Endothelial cell of umbilical vein (primary cell): ENCODE data around the gene AUTS2. TPM values are rescaled to one million over a fixed set of nuclear protein-coding genes. Genes with fewer than 3 reads are reported as not detected.

Experiments used
- BruUV-seq: library from RNA; stranded (reverse); fragments of 400-500 nt; replicated peaks from 2 replicates; lab custom pipeline; 2021; lab: Mats Ljungman, UMichigan
- CTCF ChIA-PET: fragments of 300-600, 350-600 bp; sonication (Branson Sonifier 250); formaldehyde crosslinking; loops from one replicate; lab custom pipeline; 2021; ENCODE audit warnings: antibody characterized with exemption, inconsistent platforms; lab: Charles Lee
- POLR2A ChIA-PET: fragments of 300-600, 350-600 bp; sonication (Branson Sonifier 250); formaldehyde crosslinking; loops from one replicate; lab custom pipeline; 2021; ENCODE audit warnings: antibody characterized with exemption, inconsistent platforms; lab: Charles Lee
- DNase-seq: peaks from one replicate; pipeline ENCODE4 v3.0.0-alpha.2; 2011; ENCODE audit warnings: low read depth, low spot score
- FAIRE-seq: peaks from 2 replicates; lab custom pipeline; 2011; peaks lifted over from hg19 to GRCh38; lab: Jason Lieb, UNC
- H2AFZ ChIP-seq: 2 replicates; pipeline ENCODE4 v1.6.0; 2012; ENCODE audit warnings: low read depth, low read length, control low read depth, inconsistent platforms
- H3K27ac ChIP-seq: 2 replicates; pipeline ENCODE4 v1.5.1; 2011; ENCODE audit warnings: low read depth, mild to moderate bottlenecking, control low read depth, low read length, moderate library complexity; ENCODE audit not compliant: insufficient read depth
- H3K27me3 ChIP-seq, 2 experiments: 2 replicates each; pipeline versions ENCODE4 v1.6.0 to v1.6.1; 2011; ENCODE audit warnings: low read length in 2 of 2, mixed read lengths in 1 of 2; ENCODE audit not compliant: control insufficient read depth in 2 of 2, insufficient read depth in 2 of 2
- H3K36me3 ChIP-seq, 2 experiments: 2 replicates in 1 of 2; 3 replicates in 1 of 2; pipeline ENCODE4 v1.5.1; 2011; ENCODE audit warnings: low read length in 2 of 2, mild to moderate bottlenecking in 1 of 2, moderate library complexity in 1 of 2; ENCODE audit not compliant: control insufficient read depth in 2 of 2, insufficient read depth in 2 of 2; ENCODE audit errors: extremely low read depth in 1 of 2
- H3K4me1 ChIP-seq: 3 replicates; pipeline ENCODE4 v1.5.1; 2011; ENCODE audit warnings: mild to moderate bottlenecking, low read length; ENCODE audit not compliant: control insufficient read depth, insufficient read depth; ENCODE audit errors: extremely low read depth
- H3K4me2 ChIP-seq: 2 replicates; pipeline ENCODE4 v1.6.1; 2011; ENCODE audit warnings: low read length, control low read depth, mixed read lengths; ENCODE audit not compliant: insufficient read depth
- H3K4me3 ChIP-seq, 3 experiments: fragments of 200-600 bp in 1 of 3; sonication (generic), shearing (Covaris generic) in 1 of 3; replicated peaks in 1 of 3; 2 replicates each; pipeline ENCODE4 v1.5.1; 2011 to 2016; ENCODE audit warnings: control low read depth in 3 of 3, low read length in 3 of 3, mild to moderate bottlenecking in 2 of 3, inconsistent platforms in 1 of 3, low read depth in 1 of 3, moderate library complexity in 1 of 3; ENCODE audit not compliant: insufficient read depth in 1 of 3
- H3K79me2 ChIP-seq: 2 replicates; pipeline ENCODE4 v1.6.0; 2012; ENCODE audit warnings: low read length, inconsistent platforms; ENCODE audit not compliant: control insufficient read depth, insufficient read depth
- H3K9ac ChIP-seq: replicated peaks from 2 replicates; pipeline ENCODE3; 2011; ENCODE audit warnings: low read length, control low read depth; ENCODE audit not compliant: insufficient read depth; ENCODE audit errors: extremely low read depth
- H3K9me1 ChIP-seq: replicated peaks from 3 replicates; pipeline ENCODE4 v1.6.0; 2011; ENCODE audit warnings: mild to moderate bottlenecking, low read length; ENCODE audit not compliant: control insufficient read depth, insufficient read depth; ENCODE audit errors: extremely low read depth
- H3K9me3 ChIP-seq: replicated peaks from 2 replicates; pipeline ENCODE4 v1.5.1; 2012; ENCODE audit warnings: low read length, inconsistent platforms; ENCODE audit not compliant: control insufficient read depth, insufficient read depth
- H4K20me1 ChIP-seq: replicated peaks from 2 replicates; pipeline ENCODE3; 2011; ENCODE audit warnings: mild to moderate bottlenecking, low read length; ENCODE audit not compliant: control insufficient read depth, insufficient read depth; ENCODE audit errors: extremely low read depth
- CTCF ChIP-seq, 2 donors: IDR thresholded peaks; 1 replicate in 1 of 2; 2 replicates in 1 of 2; pipeline ENCODE4 v1.5.1; 2011; ENCODE audit warnings: low read length in 2 of 2, mild to moderate bottlenecking in 2 of 2, moderate library complexity in 2 of 2, control low read depth in 1 of 2, inconsistent platforms in 1 of 2, low read depth in 1 of 2; ENCODE audit not compliant: insufficient read depth in 1 of 2; ENCODE audit errors: extremely low read depth in 1 of 2
- EZH2 ChIP-seq: IDR thresholded peaks from 2 replicates; pipeline ENCODE4 v1.6.1; 2012; ENCODE audit warnings: borderline replicate concordance, low read depth, mild to moderate bottlenecking, moderate library complexity, low read length, inconsistent platforms; ENCODE audit not compliant: severe bottlenecking
- FOS ChIP-seq: IDR thresholded peaks from 2 replicates; pipeline ENCODE4 v1.6.1; 2011; ENCODE audit warnings: mild to moderate bottlenecking, low read length, moderate library complexity, borderline replicate concordance; ENCODE audit not compliant: insufficient read depth
- GATA2 ChIP-seq: IDR thresholded peaks from 2 replicates; pipeline ENCODE4 v1.7.0; 2011; ENCODE audit warnings: low read depth, mild to moderate bottlenecking, moderate library complexity, mixed read lengths, low read length; ENCODE audit not compliant: insufficient read length, insufficient read depth
- JUN ChIP-seq: IDR thresholded peaks from 2 replicates; pipeline ENCODE4 v1.6.1; 2011; ENCODE audit warnings: borderline replicate concordance, low read depth; ENCODE audit not compliant: insufficient read length, insufficient read depth
- MAX ChIP-seq: IDR thresholded peaks from 2 replicates; pipeline ENCODE4 v1.6.1; 2011; ENCODE audit not compliant: insufficient read depth, insufficient read length
- MYC ChIP-seq: IDR thresholded peaks from one replicate; pipeline ENCODE4 v1.6.1; 2011; ENCODE audit warnings: mild to moderate bottlenecking, low read depth, low read length
- POLR2A ChIP-seq: IDR thresholded peaks from 2 replicates; pipeline ENCODE4 v1.6.1; 2012; ENCODE audit warnings: low read depth, mild to moderate bottlenecking, control low read depth, low read length
- POLR2AphosphoS5 ChIP-seq: IDR thresholded peaks from 2 replicates; pipeline ENCODE4 v1.6.1; 2012; ENCODE audit warnings: low read depth, mild to moderate bottlenecking, control low read depth, low read length, moderate library complexity; ENCODE audit not compliant: insufficient read depth
- dilution Hi-C: fragments of 300-500 bp; cut with MboI; formaldehyde crosslinking; loops from one replicate; pipeline ENCODE4 v1.15.0; 2019; ENCODE audit warnings: low sequenced_read_pairs; ENCODE audit not compliant: extremely low pct_ligation_motif_present
- intact Hi-C: fragments of 100-400 bp; cut with micrococcal nuclease; formaldehyde crosslinking; loops from one replicate; pipeline ENCODE4 v1.10.0; 2022
- polyA plus RNA-seq, 4 experiments: library from polyadenylated mRNA; depleted of rRNA in 3 of 4; stranded (reverse) in 3 of 4; unstranded in 1 of 4; fragments of >200 nt; gene quantifications; 2 replicates each; pipeline versions ENCODE4 v1.2.1 to v1.2.3, GENCODE V29; 2011 to 2012; ENCODE audit warnings: missing spikeins in 1 of 4
- total RNA-seq: library from RNA; stranded (reverse); gene quantifications from 2 replicates; pipeline ENCODE4 v1.2.3, GENCODE V29; 2021

The AUTS2 gene
- total and polyA plus RNA-seq, 2 donors (not counting 3 experiments of a cell fraction or from before 2014, with no cell fraction given) = 0.59 to 8.0 TPM

- ChIA-PET CTCF (no interaction called here), POLR2A (no interaction called here)
- Histone ChIP-seq H3K9me3 (peaks cover 6% of the 10 kb centered on the region), H3K4me2 (no peak overlapping the region), H3K27ac (no peak overlapping the region), H3K9me1 (no peaks in the 10 kb centered on the region), H3K27me3 (no peaks in the 10 kb centered on the region), H4K20me1 (no peaks in the 10 kb centered on the region), H3K79me2 (no peaks in the 10 kb centered on the region), H3K9ac (no peak overlapping the region), H3K4me3 (no peak overlapping the region), H3K36me3 (no peaks in the 10 kb centered on the region), H3K4me1 (no peaks in the 10 kb centered on the region), H2AFZ (no peak overlapping the region)
- intact Hi-C loops (no loop called here), dilution Hi-C loops (no loop called here)
- TF ChIP-seq JUN (no peak), POLR2AphosphoS5 (no peak), FOS (no peak), MYC (no peak), EZH2 (no peak), POLR2A (no peak), GATA2 (no peak), MAX (no peak), CTCF (IDR thresholded peaks at IDR 0.05; ENCODE audit: extremely low read depth in 1 of 2, insufficient read depth in 1 of 2, low read depth in 1 of 2, low read length in 2 of 2) (no peak)
- no peak for DNase-seq
- FAIRE-seq = no peak
- BruUV-seq = no TSS peak
These were observed 861.3 kb downstream of the AUTS2 start for GRCh38 chr7:70459546-70459945.
